Measurements from ENCODE around the gene GTPBP4. TPM values are rescaled to one million over a fixed set of nuclear protein-coding genes. Genes with fewer than 3 reads are reported as not detected.

GTPBP4 gene
- total and polyA plus RNA-seq, 4 donors: 9.8 to 15.1 (median 12.1) TPM

- Histone ChIP-seq H3K4me3 (ENCODE audit: low read depth in 1 of 3, low read length in 3 of 3) (no peak overlapping the region), H3K36me3 (ENCODE audit: control insufficient read depth in 4 of 4, insufficient read depth in 3 of 4, low read depth in 1 of 4, low read length in 3 of 4) (peaks cover 6 to 45% (median 33%) of the 10 kb centered on the region in 4 donors), H3K9ac (ENCODE audit: low read depth in 1 of 2, low read length in 2 of 2) (no peak overlapping the region), H3K4me1 (ENCODE audit: control insufficient read depth in 4 of 4, insufficient read depth in 4 of 4, low read length in 3 of 4) (no peaks in the 10 kb centered on the region), H3K27me3 (ENCODE audit: control insufficient read depth in 4 of 4, insufficient read depth in 4 of 4, low read length in 3 of 4) (no peaks in the 10 kb centered on the region), H3K9me3 (ENCODE audit: control insufficient read depth in 4 of 4, low read length in 3 of 4) (no peaks in the 10 kb centered on the region), H3K27ac (ENCODE audit: low read depth in 1 of 2, low read length in 2 of 2) (no peak overlapping the region)
- WGBS: 93% methylated on average over 10 of the region's 10 CpGs
- no peak for DNase-seq (ENCODE audit: low spot score)
- TF ChIP-seq, protein P1, sequence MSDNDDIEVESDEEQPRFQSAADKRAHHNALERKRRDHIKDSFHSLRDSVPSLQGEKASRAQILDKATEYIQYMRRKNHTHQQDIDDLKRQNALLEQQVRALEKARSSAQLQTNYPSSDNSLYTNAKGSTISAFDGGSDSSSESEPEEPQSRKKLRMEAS (IDR thresholded peaks at IDR 0.05): no peak
- TF ChIP-seq RXRA (IDR thresholded peaks at IDR 0.05) (no peak), GABPA (IDR thresholded peaks at IDR 0.05 in 1 of 2, conservative IDR thresholded peaks at IDR 0.05 in 1 of 2) (no peak), YY1 (IDR thresholded peaks at IDR 0.05) (no peak), HNF4G (IDR thresholded peaks at IDR 0.05) (no peak), FOXA1 (IDR thresholded peaks at IDR 0.05) (no peak), NR2F2 (IDR thresholded peaks at IDR 0.05) (no peak), TAF1 (conservative IDR thresholded peaks at IDR 0.05) (no peak), JUND (IDR thresholded peaks at IDR 0.05) (no peak), ZBTB33 (IDR thresholded peaks at IDR 0.05) (no peak), SP1 (IDR thresholded peaks at IDR 0.05) (no peak), REST (IDR thresholded peaks at IDR 0.05) (no peak), HNF4A (conservative IDR thresholded peaks at IDR 0.05) (no peak), EGR1 (IDR thresholded peaks at IDR 0.05; ENCODE audit: low read depth in 2 of 2) (no peak), FOXA2 (IDR thresholded peaks at IDR 0.05) (no peak), RAD21 (IDR thresholded peaks at IDR 0.05) (no peak)
- TF ChIP-seq, protein P2, sequence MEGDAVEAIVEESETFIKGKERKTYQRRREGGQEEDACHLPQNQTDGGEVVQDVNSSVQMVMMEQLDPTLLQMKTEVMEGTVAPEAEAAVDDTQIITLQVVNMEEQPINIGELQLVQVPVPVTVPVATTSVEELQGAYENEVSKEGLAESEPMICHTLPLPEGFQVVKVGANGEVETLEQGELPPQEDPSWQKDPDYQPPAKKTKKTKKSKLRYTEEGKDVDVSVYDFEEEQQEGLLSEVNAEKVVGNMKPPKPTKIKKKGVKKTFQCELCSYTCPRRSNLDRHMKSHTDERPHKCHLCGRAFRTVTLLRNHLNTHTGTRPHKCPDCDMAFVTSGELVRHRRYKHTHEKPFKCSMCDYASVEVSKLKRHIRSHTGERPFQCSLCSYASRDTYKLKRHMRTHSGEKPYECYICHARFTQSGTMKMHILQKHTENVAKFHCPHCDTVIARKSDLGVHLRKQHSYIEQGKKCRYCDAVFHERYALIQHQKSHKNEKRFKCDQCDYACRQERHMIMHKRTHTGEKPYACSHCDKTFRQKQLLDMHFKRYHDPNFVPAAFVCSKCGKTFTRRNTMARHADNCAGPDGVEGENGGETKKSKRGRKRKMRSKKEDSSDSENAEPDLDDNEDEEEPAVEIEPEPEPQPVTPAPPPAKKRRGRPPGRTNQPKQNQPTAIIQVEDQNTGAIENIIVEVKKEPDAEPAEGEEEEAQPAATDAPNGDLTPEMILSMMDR (IDR thresholded peaks at IDR 0.05; ENCODE audit: low read depth, low read length, missing input control): no peak
Observed at GRCh38 chr10:1019362-1019761, 31.1 kb downstream of the GTPBP4 start.

DNA sequence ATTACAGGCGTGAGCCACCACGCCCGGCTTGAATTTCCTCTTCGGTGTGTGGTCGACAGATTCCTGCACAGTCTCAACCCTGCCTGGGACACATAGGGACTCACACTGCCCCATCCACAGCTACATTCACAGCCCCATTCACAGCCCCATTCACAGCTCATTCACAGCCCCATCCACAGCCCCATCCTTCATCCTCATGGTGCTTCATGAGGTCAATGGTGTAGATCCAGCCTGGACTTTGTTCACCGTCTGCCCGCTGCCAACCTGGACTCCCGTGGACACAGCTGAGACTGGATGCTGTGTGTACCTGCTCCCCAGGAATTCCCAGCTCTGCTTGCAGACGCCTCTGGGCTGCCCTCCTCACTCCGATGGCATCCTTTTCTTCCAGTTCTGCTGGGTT is 32.2 kb downstream of the GTPBP4 start:
- Histone ChIP-seq H3K9ac (ENCODE audit: low read depth in 1 of 2, low read length in 2 of 2) (no peak overlapping the region), H3K9me3 (ENCODE audit: control insufficient read depth in 4 of 4, low read length in 3 of 4) (no peaks in the 10 kb centered on the region), H3K4me3 (ENCODE audit: low read depth in 1 of 3, low read length in 3 of 3) (no peak overlapping the region), H3K36me3 (ENCODE audit: control insufficient read depth in 4 of 4, insufficient read depth in 3 of 4, low read depth in 1 of 4, low read length in 3 of 4) (peaks cover 6 to 38% (median 30%) of the 10 kb centered on the region in 4 donors), H3K27ac (ENCODE audit: low read depth in 1 of 2, low read length in 2 of 2) (no peak overlapping the region), H3K27me3 (ENCODE audit: control insufficient read depth in 4 of 4, insufficient read depth in 4 of 4, low read length in 3 of 4) (no peaks in the 10 kb centered on the region), H3K4me1 (ENCODE audit: control insufficient read depth in 4 of 4, insufficient read depth in 4 of 4, low read length in 3 of 4) (no peaks in the 10 kb centered on the region)
- TF ChIP-seq FOXA2 (IDR thresholded peaks at IDR 0.05) (no peak), RAD21 (IDR thresholded peaks at IDR 0.05) (no peak), ZBTB33 (IDR thresholded peaks at IDR 0.05) (no peak), GABPA (IDR thresholded peaks at IDR 0.05 in 1 of 2, conservative IDR thresholded peaks at IDR 0.05 in 1 of 2) (no peak), HNF4A (conservative IDR thresholded peaks at IDR 0.05) (peak; percentile 31 to 68)
- 82% methylated on average over 10 of the region's 10 CpGs for WGBS
- DNase-seq (ENCODE audit: low spot score): no peak
